HPDE6-E6E7 (cell line): ENCODE data around the gene OXNAD1.

Source experiments
- DNase-seq: peaks from one replicate; pipeline ENCODE4 v3.0.0; 2011; ENCODE audit warnings: missing footprints; ENCODE audit errors: extremely low spot score

Gene OXNAD1

GRCh38 chr3:16247282-16248061, 17.5 kb upstream of the OXNAD1 start:
- peak; percentile 20 for DNase-seq

- no peak for DNase-seq
Measured at GRCh38 chr3:16248556-16248955, 16.5 kb upstream of the OXNAD1 start.

GRCh38 chr3:16249336-16249735, 15.7 kb upstream of the OXNAD1 start:
- DNase-seq = no peak

GRCh38 chr3:16249886-16250285, 15.1 kb upstream of the OXNAD1 start:
- DNase-seq = no peak

GRCh38 chr3:16251316-16252085, 13.5 kb upstream of the OXNAD1 start:
- DNase-seq = no peak

- DNase-seq = no peak
Measured at GRCh38 chr3:16252243-16252978, 12.6 kb upstream of the OXNAD1 start.

GRCh38 chr3:16252988-16253387, 12.0 kb upstream of the OXNAD1 start:
- DNase-seq = no peak

- no peak for DNase-seq
Measured at GRCh38 chr3:16253601-16254000, 11.4 kb upstream of the OXNAD1 start.

GRCh38 chr3:16254916-16255315, 10.1 kb upstream of the OXNAD1 start:
- no peak for DNase-seq

GRCh38 chr3:16255326-16255725, 9.7 kb upstream of the OXNAD1 start:
- DNase-seq = no peak

GRCh38 chr3:16255726-16256125, 9.3 kb upstream of the OXNAD1 start:
- no peak for DNase-seq

GRCh38 chr3:16257309-16257708, 7.7 kb upstream of the OXNAD1 start:
- no peak for DNase-seq

- no peak for DNase-seq
Measured at GRCh38 chr3:16258177-16258576, 6.8 kb upstream of the OXNAD1 start.

- no peak for DNase-seq
Measured at GRCh38 chr3:16258866-16259265, 6.1 kb upstream of the OXNAD1 start.

- no peak for DNase-seq
Measured at GRCh38 chr3:16260046-16260445, 5.0 kb upstream of the OXNAD1 start.

- no peak for DNase-seq
Measured at GRCh38 chr3:16262174-16262573, 2.8 kb upstream of the OXNAD1 start.

GRCh38 chr3:16264174-16264707, 771 bp upstream of the OXNAD1 start:
- DNase-seq = no peak

GRCh38 chr3:16265455-16265786, 409 bp downstream of the OXNAD1 start:
- no peak for DNase-seq

GRCh38 chr3:16266714-16267113, 1.7 kb downstream of the OXNAD1 start:
- DNase-seq = no peak

- no peak for DNase-seq
Measured at GRCh38 chr3:16270855-16271254, 5.8 kb downstream of the OXNAD1 start.

GRCh38 chr3:16272588-16272987, 7.6 kb downstream of the OXNAD1 start:
- DNase-seq = no peak

GRCh38 chr3:16273867-16274266, 8.9 kb downstream of the OXNAD1 start:
- DNase-seq = no peak
